Gastrocnemius medialis (tissue), 4 donors: ENCODE results near the gene TNXB.
"Not testable (repeated sequence)": the region's sequence is repeated elsewhere in the genome, so short reads cannot be mapped to it uniquely, and the experiment has no call there.

ENCODE experiments used
- POLR2A ChIP-seq, 2 donors: fragments of 450-650 bp; IDR thresholded peaks; one replicate each; pipeline ENCODE4 v1.6.1; 2017; ENCODE audit warnings: antibody characterized with exemption in 2 of 2, mild to moderate bottlenecking in 2 of 2, moderate library complexity in 2 of 2
- TF ChIP-seq, protein P1 (sequence below), 5 experiments: fragments of 450-650 bp in 3 of 5; fragments of 200-600 bp in 2 of 5; sonication (generic) in 2 of 5; IDR thresholded peaks in 4 of 5; conservative IDR thresholded peaks in 1 of 5; 1 replicate in 4 of 5; 2 replicates in 1 of 5; pipeline ENCODE4 v1.5.1; 2016 to 2019; ENCODE audit warnings: antibody characterized with exemption in 5 of 5, mild to moderate bottlenecking in 3 of 5, moderate library complexity in 3 of 5

DNA sequence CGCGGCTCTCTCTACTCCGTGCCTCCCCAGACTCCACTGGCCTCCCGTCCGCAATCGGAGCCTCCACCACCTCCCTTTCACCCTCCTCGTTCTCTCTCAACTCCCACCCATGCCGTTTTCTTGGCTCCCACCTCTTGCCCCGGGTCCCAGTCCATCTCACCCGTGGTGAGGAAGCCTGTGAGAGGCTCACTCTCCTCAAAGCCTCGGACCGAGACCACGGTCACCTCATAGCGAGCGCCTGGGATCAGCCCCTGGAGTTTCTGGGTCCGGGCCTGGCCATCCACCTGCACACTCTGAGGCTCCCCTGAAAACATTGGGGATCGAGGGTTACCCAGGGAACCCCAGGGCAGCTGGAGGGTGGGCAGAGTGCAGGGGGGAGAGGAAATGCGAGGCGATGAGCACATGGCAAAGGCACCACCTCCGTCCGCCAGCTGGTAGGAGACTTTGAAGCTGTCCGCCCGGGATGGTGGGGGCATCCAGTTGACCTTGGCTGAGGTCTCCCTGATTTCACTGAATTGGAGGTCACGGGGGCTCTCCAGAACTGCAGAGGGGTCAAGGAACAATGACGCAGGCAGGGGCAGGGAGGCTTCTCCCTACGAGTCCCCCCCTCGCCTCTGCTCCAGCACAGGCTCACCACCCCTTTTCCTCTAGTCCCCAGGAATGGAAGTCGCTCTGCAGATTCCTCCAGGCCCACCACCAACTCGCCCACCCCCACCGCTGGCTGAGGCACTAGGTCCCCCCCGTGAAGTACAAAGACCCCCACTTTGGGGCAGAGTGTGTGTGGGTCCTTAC is 65.4 kb downstream of the TNXB start:
- TF ChIP-seq, protein P1, sequence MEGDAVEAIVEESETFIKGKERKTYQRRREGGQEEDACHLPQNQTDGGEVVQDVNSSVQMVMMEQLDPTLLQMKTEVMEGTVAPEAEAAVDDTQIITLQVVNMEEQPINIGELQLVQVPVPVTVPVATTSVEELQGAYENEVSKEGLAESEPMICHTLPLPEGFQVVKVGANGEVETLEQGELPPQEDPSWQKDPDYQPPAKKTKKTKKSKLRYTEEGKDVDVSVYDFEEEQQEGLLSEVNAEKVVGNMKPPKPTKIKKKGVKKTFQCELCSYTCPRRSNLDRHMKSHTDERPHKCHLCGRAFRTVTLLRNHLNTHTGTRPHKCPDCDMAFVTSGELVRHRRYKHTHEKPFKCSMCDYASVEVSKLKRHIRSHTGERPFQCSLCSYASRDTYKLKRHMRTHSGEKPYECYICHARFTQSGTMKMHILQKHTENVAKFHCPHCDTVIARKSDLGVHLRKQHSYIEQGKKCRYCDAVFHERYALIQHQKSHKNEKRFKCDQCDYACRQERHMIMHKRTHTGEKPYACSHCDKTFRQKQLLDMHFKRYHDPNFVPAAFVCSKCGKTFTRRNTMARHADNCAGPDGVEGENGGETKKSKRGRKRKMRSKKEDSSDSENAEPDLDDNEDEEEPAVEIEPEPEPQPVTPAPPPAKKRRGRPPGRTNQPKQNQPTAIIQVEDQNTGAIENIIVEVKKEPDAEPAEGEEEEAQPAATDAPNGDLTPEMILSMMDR (IDR thresholded peaks at IDR 0.05 in 4 of 5, conservative IDR thresholded peaks at IDR 0.05 in 1 of 5), result not testable (repeated sequence)
- not testable (repeated sequence) for TF ChIP-seq POLR2A (IDR thresholded peaks at IDR 0.05)
